HepG2 (cell line): Measurements from ENCODE around the gene ZNF444. TPM values are rescaled to one million over a fixed set of nuclear protein-coding genes. Genes with fewer than 3 reads are reported as not detected.

ENCODE experiments used
- ATRX ChIP-seq: sonication (generic); formaldehyde crosslinking; IDR thresholded peaks from 2 replicates; pipeline ENCODE4 v1.4.0; 2020; ENCODE audit warnings: missing genetic modification reagents, borderline replicate concordance
- BRF2 ChIP-seq: sonication (generic); formaldehyde crosslinking; IDR thresholded peaks from 2 replicates; pipeline ENCODE4 v1.8.1; 2022; ENCODE audit warnings: mild to moderate bottlenecking, missing genetic modification reagents
- ETV5 ChIP-seq: IDR thresholded peaks from 2 replicates; pipeline ENCODE4 v1.6.1; 2018; ENCODE audit warnings: missing biosample characterization, missing genetic modification reagents, inconsistent platforms, borderline replicate concordance
- EZH2 ChIP-seq: conservative IDR thresholded peaks from 2 replicates; pipeline ENCODE4 v1.6.1; 2012; ENCODE audit warnings: mild to moderate bottlenecking, low read depth, low read length, moderate library complexity
- FOXA3 ChIP-seq: IDR thresholded peaks from 2 replicates; pipeline ENCODE4 v1.6.1; 2016; ENCODE audit warnings: missing genetic modification reagents, missing compliant biosample characterization
- HIC2 ChIP-seq: sonication (generic); formaldehyde crosslinking; IDR thresholded peaks from 2 replicates; pipeline ENCODE4 v1.9.0; 2022; ENCODE audit warnings: low read depth, missing genetic modification reagents
- JARID2 ChIP-seq: sonication (generic); formaldehyde crosslinking; IDR thresholded peaks from 2 replicates; pipeline ENCODE4 v1.8.1; 2023; ENCODE audit warnings: missing genetic modification reagents, inconsistent platforms; ENCODE audit not compliant: insufficient replicate concordance
- KDM4B ChIP-seq: sonication (generic); formaldehyde crosslinking; IDR thresholded peaks from 2 replicates; pipeline ENCODE4 v1.4.0; 2020; ENCODE audit warnings: missing genetic modification reagents
- PRDM15 ChIP-seq: sonication (generic); formaldehyde crosslinking; IDR thresholded peaks from 2 replicates; pipeline ENCODE4 v1.4.0; 2020; ENCODE audit warnings: missing genetic modification reagents
- SKIL ChIP-seq: sonication (generic); formaldehyde crosslinking; IDR thresholded peaks from 2 replicates; pipeline ENCODE4 v1.8.0; 2022; ENCODE audit warnings: missing genetic modification reagents, mild to moderate bottlenecking, moderate library complexity, borderline replicate concordance
- SNAI1 ChIP-seq: sonication (generic); formaldehyde crosslinking; IDR thresholded peaks from 2 replicates; pipeline ENCODE4 v1.5.0; 2020; ENCODE audit warnings: mild to moderate bottlenecking, missing genetic modification reagents, borderline replicate concordance
- STAG1 ChIP-seq: sonication (generic); formaldehyde crosslinking; IDR thresholded peaks from 2 replicates; pipeline ENCODE4 v1.4.0; 2020; ENCODE audit warnings: missing genetic modification reagents
- TCF12 ChIP-seq, 2 experiments: fragments of 450-650 bp in 1 of 2; sonication (generic) in 1 of 2; formaldehyde crosslinking in 1 of 2; IDR thresholded peaks; 2 replicates each; pipeline versions ENCODE4 v1.6.1 to v1.8.0; 2017 to 2022; ENCODE audit warnings: antibody characterized with exemption in 1 of 2, mild to moderate bottlenecking in 1 of 2, missing genetic modification reagents in 1 of 2, moderate library complexity in 1 of 2
- ZKSCAN8 ChIP-seq: IDR thresholded peaks from 2 replicates; pipeline ENCODE4 v1.6.1; 2016; ENCODE audit warnings: borderline replicate concordance, missing genetic modification reagents, missing compliant biosample characterization
- ZNF839 ChIP-seq: sonication (generic); formaldehyde crosslinking; IDR thresholded peaks from 2 replicates; pipeline ENCODE4 v1.4.0; 2020; ENCODE audit warnings: missing genetic modification reagents, mild to moderate bottlenecking, borderline replicate concordance
- polyA plus RNA-seq, 8 experiments: library from polyadenylated mRNA; depleted of rRNA in 3 of 8; stranded (reverse) in 7 of 8; unstranded in 1 of 8; fragments of >200 nt; fragmentation: Illumina TruSeq in 4 of 8; extraction: Trizol in 4 of 8; gene quantifications; 2 replicates each; pipeline versions ENCODE4 v1.2.1 to v1.2.3, GENCODE V29; 2011 to 2016; ENCODE audit warnings: low read depth in 4 of 8, missing spikeins in 1 of 8, mixed read lengths in 1 of 8; ENCODE audit not compliant: insufficient read depth in 1 of 8
- total RNA-seq, 5 experiments: library from RNA; depleted of rRNA; stranded (reverse); fragments of >200 nt; fragmentation: Illumina TruSeq; extraction: Trizol; gene quantifications; 2 replicates each; pipeline ENCODE4 v1.2.3, GENCODE V29; 2016; ENCODE audit warnings: low read depth in 1 of 5
- TF ChIP-seq, protein P1 (sequence below): sonication (generic); formaldehyde crosslinking; IDR thresholded peaks from 2 replicates; pipeline ENCODE4 v1.4.0; 2020; ENCODE audit warnings: missing genetic modification reagents
- TF ChIP-seq, protein P2 (sequence below): sonication (generic); formaldehyde crosslinking; IDR thresholded peaks from 2 replicates; pipeline ENCODE4 v1.5.0; 2020; ENCODE audit warnings: missing genetic modification reagents

The ZNF444 gene
- total and polyA plus RNA-seq, 2 of the 13 experiments (the other 11 are each of a cell fraction or from before 2014, with no cell fraction given), result 27.4 to 30.3 TPM

DNA sequence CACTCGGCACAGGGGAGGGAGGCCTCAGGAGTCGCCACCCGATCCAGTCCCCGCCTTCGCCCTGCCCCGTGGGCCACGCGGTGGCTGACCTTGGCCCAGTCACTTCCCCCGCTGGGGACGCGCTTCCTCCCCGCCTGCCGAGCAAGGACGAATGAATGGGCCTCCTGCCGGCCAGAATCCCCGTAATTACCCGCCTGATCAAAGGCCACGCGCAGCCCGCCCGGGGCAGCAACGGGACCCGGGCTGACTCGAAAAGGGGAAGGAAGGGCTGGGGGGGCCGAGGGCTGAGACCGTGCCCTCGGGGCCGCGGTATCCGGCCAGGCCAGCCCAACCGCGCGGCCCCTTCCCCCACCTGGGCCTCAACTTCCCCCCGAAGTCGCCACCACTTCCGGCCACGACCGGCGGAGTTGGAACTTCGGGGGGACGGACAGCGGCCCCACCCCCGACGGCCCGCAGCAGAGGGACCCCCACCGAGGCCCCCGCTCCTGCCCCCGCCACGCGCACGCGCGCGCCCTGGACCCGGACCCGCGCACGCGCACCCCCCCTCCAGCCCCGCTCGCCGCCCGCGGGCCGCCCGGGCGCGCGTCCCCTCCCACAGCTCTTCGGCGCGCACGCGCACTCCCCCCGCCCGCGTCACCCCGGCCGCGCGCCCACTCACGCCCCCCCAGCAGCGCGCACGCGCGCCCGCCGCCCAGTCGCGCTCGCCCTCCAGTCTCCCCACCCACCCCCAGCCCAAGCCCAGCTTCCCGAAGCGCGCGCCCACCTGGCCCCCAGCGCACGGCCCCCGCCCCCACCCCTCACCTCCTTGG is 20.5 kb upstream of the ZNF444 start (continued):
- peak; percentile 43; the same call in 1 of the 2 replicates for TF ChIP-seq HIC2 (CRISPR knock-in tag)
- peak; percentile 47; the same call in 1 of the 2 replicates for TF ChIP-seq BRF2 (CRISPR knock-in tag)
- TF ChIP-seq ATRX, result no peak
- peak; percentile 54 for TF ChIP-seq JARID2 (CRISPR knock-in tag)
- no peak for TF ChIP-seq EZH2
- TF ChIP-seq SKIL, result peak; percentile 91
- TF ChIP-seq FOXA3 (CRISPR knock-in tag), result peak; percentile 63; the same call in 1 of the 2 replicates
- peak; percentile 49; the same call in 1 of the 2 replicates for TF ChIP-seq ZKSCAN8 (CRISPR knock-in tag)
- TF ChIP-seq, protein P1, sequence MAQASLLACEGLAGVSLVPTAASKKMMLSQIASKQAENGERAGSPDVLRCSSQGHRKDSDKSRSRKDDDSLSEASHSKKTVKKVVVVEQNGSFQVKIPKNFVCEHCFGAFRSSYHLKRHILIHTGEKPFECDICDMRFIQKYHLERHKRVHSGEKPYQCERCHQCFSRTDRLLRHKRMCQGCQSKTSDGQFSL (CRISPR knock-in tag), result peak; percentile 92
- TF ChIP-seq, protein P2, sequence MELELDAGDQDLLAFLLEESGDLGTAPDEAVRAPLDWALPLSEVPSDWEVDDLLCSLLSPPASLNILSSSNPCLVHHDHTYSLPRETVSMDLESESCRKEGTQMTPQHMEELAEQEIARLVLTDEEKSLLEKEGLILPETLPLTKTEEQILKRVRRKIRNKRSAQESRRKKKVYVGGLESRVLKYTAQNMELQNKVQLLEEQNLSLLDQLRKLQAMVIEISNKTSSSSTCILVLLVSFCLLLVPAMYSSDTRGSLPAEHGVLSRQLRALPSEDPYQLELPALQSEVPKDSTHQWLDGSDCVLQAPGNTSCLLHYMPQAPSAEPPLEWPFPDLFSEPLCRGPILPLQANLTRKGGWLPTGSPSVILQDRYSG (CRISPR knock-in tag), result no peak
- no peak for TF ChIP-seq TCF12 (IDR thresholded peaks at IDR 0.05)
- no peak for TF ChIP-seq TCF12 (CRISPR knock-in tag; IDR thresholded peaks at IDR 0.05)
- TF ChIP-seq ETV5 (CRISPR knock-in tag), result peak; percentile 87
- TF ChIP-seq STAG1 (CRISPR knock-in tag), result peak; percentile 33; the same call in 1 of the 2 replicates
- TF ChIP-seq ZNF839 (CRISPR knock-in tag), result no peak; the same call in 1 of the 2 replicates
- TF ChIP-seq SNAI1 (CRISPR knock-in tag), result 0 out of 2 replicates have a peak, but pooled peaks have one; percentile 46
- no peak for TF ChIP-seq PRDM15 (CRISPR knock-in tag)
- peak; percentile 28; the same call in 1 of the 2 replicates for TF ChIP-seq KDM4B (CRISPR knock-in tag)
